ENCODE measurements around the gene CACNA1D. TPM values are rescaled to one million over a fixed set of nuclear protein-coding genes. Genes with fewer than 3 reads are reported as not detected.

CACNA1D gene
- total RNA-seq, 8 experiments from 2014 or later: 1.2 to 15.3 (median 5.9) TPM

DNA sequence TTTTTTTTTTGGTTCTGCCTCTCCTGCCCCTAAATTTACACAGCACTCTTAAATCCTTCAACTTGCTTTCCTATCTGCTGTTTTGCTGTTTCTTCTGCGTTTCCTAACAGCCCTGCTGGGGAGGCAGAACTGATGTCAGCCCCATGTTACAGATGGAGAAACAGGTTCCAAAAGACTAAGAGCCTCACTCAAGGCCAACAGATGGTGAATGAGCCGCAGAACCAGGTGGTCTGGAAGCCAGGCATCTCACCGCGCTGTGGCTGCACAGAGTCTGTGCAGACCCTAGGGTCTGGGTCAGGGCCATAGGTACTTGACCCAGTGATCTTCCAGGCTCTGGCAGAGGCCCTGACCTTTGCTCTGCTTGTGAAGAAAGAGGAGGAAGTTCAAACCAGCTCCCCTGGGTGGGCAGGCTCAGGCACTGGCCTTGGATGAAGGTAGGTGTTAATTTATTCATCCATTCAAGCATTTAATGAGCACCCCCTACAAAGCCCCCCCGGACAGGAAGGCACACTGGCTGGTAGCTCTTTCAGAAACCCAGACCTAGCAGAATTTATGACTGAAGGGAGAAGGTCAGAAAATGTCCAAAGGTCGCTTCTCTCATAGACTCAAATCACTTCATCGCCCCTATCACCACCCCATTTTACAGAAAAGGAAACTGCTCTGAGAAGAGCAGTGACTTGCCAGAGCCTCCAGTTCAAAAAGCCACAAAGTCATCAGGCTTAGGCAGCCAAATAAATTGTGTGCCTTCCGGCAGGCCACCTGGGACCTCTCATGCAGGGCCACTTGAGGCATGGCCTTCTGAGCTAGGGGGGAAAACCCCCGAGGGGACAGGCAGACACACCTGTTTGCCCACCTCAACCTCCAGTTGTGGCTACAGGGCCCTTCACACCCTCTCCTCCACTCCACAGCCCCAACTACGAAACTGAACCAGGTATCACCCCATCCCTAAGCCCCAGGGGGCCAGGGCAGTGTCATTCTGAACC is 349.1 kb downstream of the CACNA1D start:
- 0 to 100% (median 81%) methylated on average over 1 to 5 of the region's 10 CpGs; no CpG with 5 or more reads in 1 of the 10 experiments for WGBS, 10 experiments
- Histone ChIP-seq H3K27ac (no peak overlapping the region), H3K4me1 (replicated peaks in 1 of 2) (peaks cover 0 to 12% of the 10 kb centered on the region in 2 donors), H3K4me3 (no peak overlapping the region)
- ATAC-seq (replicated peaks in 6 of 8): no peak
- in situ Hi-C loops (cut with MboI; ENCODE audit: low pct_unique_long_range_greater_than_20kb in 2 of 9, low sequenced_read_pairs in 9 of 9, unreplicated experiment in 9 of 9): no loop called here

DNA sequence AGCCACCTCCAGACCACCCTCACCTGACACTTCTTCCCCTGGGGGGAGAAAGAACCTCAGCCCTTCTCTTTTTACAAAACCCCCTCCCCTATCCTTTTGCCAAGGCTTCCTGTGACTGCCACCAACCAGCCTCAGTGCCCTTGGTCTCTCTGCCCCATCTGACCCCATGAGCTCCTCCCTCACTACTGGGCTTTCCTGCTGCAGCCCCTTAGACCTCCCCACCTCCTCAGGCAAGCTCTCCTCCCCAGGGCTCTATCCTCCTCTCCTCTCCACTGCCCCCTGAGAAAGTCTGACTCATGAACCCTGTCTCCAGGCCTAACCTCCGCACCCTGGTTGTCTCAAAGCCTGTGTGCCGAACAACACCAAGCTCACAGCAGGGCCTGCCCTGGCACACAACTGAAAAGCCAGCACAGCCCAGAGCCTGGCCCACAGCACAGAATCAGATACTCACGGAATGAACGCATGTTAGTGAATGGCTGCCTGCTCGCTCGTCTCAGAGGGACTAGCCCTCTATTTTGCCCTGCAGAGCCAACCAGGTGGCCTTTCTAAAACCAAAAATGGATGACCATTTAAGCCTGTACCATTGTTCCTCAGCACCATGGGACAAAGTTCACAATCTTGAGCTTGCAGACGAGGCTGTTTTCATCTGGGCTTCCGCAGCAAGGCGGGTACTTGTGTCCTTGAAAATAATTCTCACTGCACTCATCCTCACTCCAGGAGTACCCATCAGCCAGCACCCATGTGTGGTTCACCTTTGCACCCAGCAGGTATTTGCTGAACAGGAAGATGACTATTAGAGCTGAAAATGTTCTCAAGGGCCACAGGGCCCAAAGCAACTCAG is 350.1 kb downstream of the CACNA1D start:
- 76 to 100% (median 91%) methylated on average over 1 to 6 of the region's 9 CpGs; no CpG with 5 or more reads in 4 of the 10 experiments for WGBS, 10 experiments
- no peak overlapping the region for H3K4me3 ChIP-seq
- in situ Hi-C loops (cut with MboI; ENCODE audit: low pct_unique_long_range_greater_than_20kb in 2 of 9, low sequenced_read_pairs in 9 of 9, unreplicated experiment in 9 of 9): no loop called here
- H3K27ac ChIP-seq: no peak overlapping the region
- ATAC-seq (replicated peaks in 6 of 8): no peak
- peaks cover 0 to 12% of the 10 kb centered on the region in 2 donors for H3K4me1 ChIP-seq (replicated peaks in 1 of 2)

DNA sequence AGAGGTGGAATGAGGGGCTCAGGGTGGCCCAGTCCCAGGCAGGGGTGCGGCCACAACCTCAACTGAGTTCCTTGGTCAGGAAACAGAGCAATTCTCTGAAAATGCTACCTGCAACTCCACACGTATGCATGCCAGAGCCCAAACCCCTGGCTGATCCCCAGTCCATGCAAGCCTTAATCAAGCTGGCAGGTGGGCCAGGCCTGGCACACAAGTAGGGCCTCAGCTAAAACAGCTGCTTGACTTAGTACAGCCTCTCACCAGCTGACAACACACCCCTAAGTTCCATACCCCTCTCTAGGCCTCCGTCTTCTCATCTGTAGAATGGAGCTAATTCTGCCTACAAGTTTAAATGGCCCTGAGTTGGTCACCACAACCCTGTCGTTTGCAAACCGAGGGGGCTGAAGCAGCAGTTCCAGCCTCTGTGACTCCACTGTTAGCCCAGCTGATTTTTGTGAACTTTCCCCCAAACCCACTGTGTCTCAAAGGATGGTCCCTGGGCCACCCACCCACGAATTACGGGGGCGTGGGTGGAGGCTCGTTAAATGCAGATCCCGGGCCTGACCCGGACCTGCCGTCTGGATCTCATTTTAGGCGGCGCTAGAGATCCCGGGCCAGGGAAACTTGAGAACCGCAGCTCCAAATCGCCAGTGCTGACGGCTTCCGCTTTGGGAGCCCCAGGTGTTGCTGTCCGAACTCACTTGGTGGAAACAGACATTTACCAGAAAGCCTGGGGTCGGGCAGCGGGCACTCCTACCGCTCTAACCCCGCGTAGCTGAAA is 350.9 kb downstream of the CACNA1D start:
- in situ Hi-C loops (cut with MboI; ENCODE audit: low pct_unique_long_range_greater_than_20kb in 2 of 9, low sequenced_read_pairs in 9 of 9, unreplicated experiment in 9 of 9): no loop called here
- Histone ChIP-seq H3K4me3 (peak overlapping the region; percentile 34 to 40 (median 38)), H3K27ac (no peak overlapping the region), H3K4me1 (replicated peaks in 1 of 2) (peaks cover 0 to 12% of the 10 kb centered on the region in 2 donors)
- ATAC-seq (replicated peaks in 6 of 8): peak in 3 of 8 experiments; percentile 44 to 57 (median 48)
- whole genome bisulfite sequencing, 10 experiments: 15 to 100% (median 45%) methylated on average over 1 to 12 of the region's 25 CpGs; no CpG with 5 or more reads in 2 of the 10 experiments

DNA sequence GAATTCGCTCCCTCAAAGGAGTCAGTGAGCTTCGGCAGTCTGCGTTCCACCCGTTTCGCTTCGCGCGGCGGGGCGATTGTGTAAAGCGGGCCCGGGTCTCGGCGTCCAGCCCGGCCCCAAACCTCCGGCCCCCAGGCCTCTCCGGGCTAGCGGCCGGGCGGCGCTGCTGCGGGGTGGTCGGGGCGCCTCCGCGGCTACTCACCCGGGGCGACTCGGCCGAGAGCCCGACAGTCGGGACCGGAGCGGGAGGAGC is 351.4 kb downstream of the CACNA1D start:
- peak overlapping the region; percentile 34 to 40 (median 38) for H3K4me3 ChIP-seq
- in situ Hi-C loops (cut with MboI; ENCODE audit: low pct_unique_long_range_greater_than_20kb in 2 of 9, low sequenced_read_pairs in 9 of 9, unreplicated experiment in 9 of 9): no loop called here
- peaks cover 0 to 12% of the 10 kb centered on the region in 2 donors for H3K4me1 ChIP-seq (replicated peaks in 1 of 2)
- WGBS, 10 experiments: 0% methylated on average over 3 to 4 of the region's 34 CpGs; no CpG with 5 or more reads in 7 of the 10 experiments
- H3K27ac ChIP-seq: no peak overlapping the region
- peak in 1 of 8 experiments; percentile 52 for ATAC-seq (replicated peaks in 6 of 8)

DNA sequence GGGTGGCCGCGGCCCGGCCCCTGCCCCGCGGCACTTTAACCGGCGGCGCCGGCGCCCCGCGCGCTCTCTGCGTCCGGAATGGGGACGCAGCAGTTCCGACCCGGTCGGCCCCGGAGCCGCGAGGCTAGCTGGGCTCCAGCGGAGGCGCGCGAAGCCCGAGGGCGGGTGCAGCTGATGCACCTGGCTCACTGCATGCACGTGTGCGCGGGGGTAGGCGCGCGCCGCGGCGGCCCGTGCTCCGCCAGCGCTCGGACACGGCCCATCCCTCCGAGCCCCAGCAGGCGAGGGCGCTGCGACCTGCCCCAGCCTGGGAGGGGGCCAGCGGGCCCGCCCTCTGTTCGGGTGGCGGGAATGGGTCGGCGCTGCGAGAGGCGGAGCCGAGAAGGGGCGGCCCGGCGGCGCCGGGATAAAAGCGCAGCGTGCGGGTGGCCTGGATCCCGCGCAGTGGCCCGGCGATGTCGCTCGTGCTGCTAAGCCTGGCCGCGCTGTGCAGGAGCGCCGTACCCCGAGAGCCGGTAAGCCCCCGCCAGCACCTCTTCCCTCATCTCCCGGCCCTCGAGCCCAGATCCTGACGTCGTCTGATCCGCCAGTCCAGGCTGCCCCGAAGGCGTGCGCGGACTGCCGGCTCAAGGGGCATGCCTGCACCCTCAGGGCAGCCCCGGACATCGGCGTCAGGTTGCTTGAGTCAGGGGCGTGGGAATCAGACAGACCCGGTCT is 351.9 kb downstream of the CACNA1D start, which contains the start of the genes CHDH and IL17RB:
Gene CHDH, minus strand, starts transcription at position 286 of the 717 bp plus-strand sequence. CDS start 22,411 bp downstream, outside the sequence.
Gene IL17RB, plus strand, starts transcription at position 435 of the 717 bp plus-strand sequence. Its CDS starts 21 bp downstream, at position 456.
- in situ Hi-C loops (cut with MboI; ENCODE audit: low pct_unique_long_range_greater_than_20kb in 2 of 9, low sequenced_read_pairs in 9 of 9, unreplicated experiment in 9 of 9): no loop called here
- ATAC-seq (replicated peaks in 6 of 8): peak; percentile 69 to 88 (median 80)
- no peak within 1 kb of the TSS for H3K27ac ChIP-seq
- WGBS, 10 experiments: 2 to 6% (median 3%) methylated on average over 5 to 13 of the region's 91 CpGs; no CpG with 5 or more reads in 6 of the 10 experiments
- peaks cover 0 to 12% of the 10 kb centered on the region in 2 donors for H3K4me1 ChIP-seq (replicated peaks in 1 of 2)
- peak within 1 kb of the TSS; percentile 34 to 40 (median 38) for H3K4me3 ChIP-seq

GRCh38 chr3:53846851-53847155 is 352.4 kb downstream of the CACNA1D start:
- no peak for ATAC-seq (replicated peaks in 6 of 8)
- Histone ChIP-seq H3K4me3 (peak overlapping the region in 3 of 5 donors; percentile 34 to 40 (median 39)), H3K4me1 (replicated peaks in 1 of 2) (peaks cover 0 to 12% of the 10 kb centered on the region in 2 donors), H3K27ac (no peak overlapping the region)
- in situ Hi-C loops (cut with MboI; ENCODE audit: low pct_unique_long_range_greater_than_20kb in 2 of 9, low sequenced_read_pairs in 9 of 9, unreplicated experiment in 9 of 9): no loop called here
- 35 to 90% (median 50%) methylated on average over 1 to 10 of the region's 10 CpGs; no CpG with 5 or more reads in 2 of the 10 experiments for WGBS, 10 experiments

- Histone ChIP-seq H3K4me3 (no peak overlapping the region), H3K4me1 (replicated peaks in 1 of 2) (no peaks in the 10 kb centered on the region), H3K27ac (no peak overlapping the region)
- ATAC-seq (replicated peaks in 6 of 8): peak in 1 of 8 experiments; percentile 1
- in situ Hi-C loops (cut with MboI; ENCODE audit: low pct_unique_long_range_greater_than_20kb in 2 of 9, low sequenced_read_pairs in 9 of 9, unreplicated experiment in 9 of 9): no loop called here
- WGBS, 10 experiments: 20 to 100% (median 85%) methylated on average over 1 to 6 of the region's 7 CpGs; no CpG with 5 or more reads in 1 of the 10 experiments
Measured at GRCh38 chr3:53849916-53850315, 355.5 kb downstream of the CACNA1D start.

- no peaks in the 10 kb centered on the region for H3K4me1 ChIP-seq (replicated peaks in 1 of 2)
- no peak overlapping the region for H3K27ac ChIP-seq
- in situ Hi-C loops (cut with MboI; ENCODE audit: low pct_unique_long_range_greater_than_20kb in 2 of 9, low sequenced_read_pairs in 9 of 9, unreplicated experiment in 9 of 9): no loop called here
- WGBS, 10 experiments: 20 to 100% (median 93%) methylated on average over 1 to 5 of the region's 5 CpGs; no CpG with 5 or more reads in 3 of the 10 experiments
- H3K4me3 ChIP-seq: no peak overlapping the region
- ATAC-seq (replicated peaks in 6 of 8): no peak
Measured at GRCh38 chr3:53850895-53851294, 356.5 kb downstream of the CACNA1D start.

- H3K27ac ChIP-seq: no peak overlapping the region
- H3K4me3 ChIP-seq: no peak overlapping the region
- H3K4me1 ChIP-seq (replicated peaks in 1 of 2): no peaks in the 10 kb centered on the region
- in situ Hi-C loops (cut with MboI; ENCODE audit: low pct_unique_long_range_greater_than_20kb in 2 of 9, low sequenced_read_pairs in 9 of 9, unreplicated experiment in 9 of 9): no loop called here
- 65 to 90% (median 79%) methylated on average over 1 to 6 of the region's 7 CpGs; no CpG with 5 or more reads in 4 of the 10 experiments for WGBS, 10 experiments
- ATAC-seq (replicated peaks in 6 of 8): no peak
Measured at GRCh38 chr3:53856964-53857363, 362.6 kb downstream of the CACNA1D start.

DNA sequence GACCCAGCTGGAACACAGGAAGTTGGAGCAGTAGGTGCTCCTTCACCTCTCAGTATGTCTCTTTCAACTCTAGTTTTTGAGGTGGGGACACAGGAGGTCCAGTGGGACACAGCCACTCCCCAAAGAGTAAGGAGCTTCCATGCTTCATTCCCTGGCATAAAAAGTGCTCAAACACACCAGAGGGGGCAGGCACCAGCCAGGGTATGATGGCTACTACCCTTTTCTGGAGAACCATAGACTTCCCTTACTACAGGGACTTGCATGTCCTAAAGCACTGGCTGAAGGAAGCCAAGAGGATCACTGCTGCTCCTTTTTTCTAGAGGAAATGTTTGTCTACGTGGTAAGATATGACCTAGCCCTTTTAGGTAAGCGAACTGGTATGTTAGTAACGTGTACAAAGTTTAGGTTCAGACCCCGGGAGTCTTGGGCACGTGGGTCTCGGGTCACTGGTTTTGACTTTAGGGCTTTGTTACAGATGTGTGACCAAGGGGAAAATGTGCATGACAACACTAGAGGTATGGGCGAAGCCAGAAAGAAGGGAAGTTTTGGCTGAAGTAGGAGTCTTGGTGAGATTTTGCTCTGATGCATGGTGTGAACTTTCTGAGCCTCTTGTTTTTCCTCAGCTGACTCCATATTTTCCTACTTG is 363.8 kb downstream of the CACNA1D start:
- Histone ChIP-seq H3K4me1 (replicated peaks in 1 of 2) (no peaks in the 10 kb centered on the region), H3K4me3 (no peak overlapping the region), H3K27ac (no peak overlapping the region)
- in situ Hi-C loops (cut with MboI; ENCODE audit: low pct_unique_long_range_greater_than_20kb in 2 of 9, low sequenced_read_pairs in 9 of 9, unreplicated experiment in 9 of 9): no loop called here
- no peak for ATAC-seq (replicated peaks in 6 of 8)
- WGBS, 10 experiments: 70 to 100% (median 83%) methylated on average over 2 to 4 of the region's 7 CpGs; no CpG with 5 or more reads in 4 of the 10 experiments

GRCh38 chr3:53859178-53859577 is 364.8 kb downstream of the CACNA1D start:
- WGBS, 10 experiments: 80 to 95% (median 92%) methylated on average over 2 to 5 of the region's 6 CpGs; no CpG with 5 or more reads in 3 of the 10 experiments
- ATAC-seq (replicated peaks in 6 of 8): peak in 1 of 8 experiments; percentile 22
- in situ Hi-C loops (cut with MboI; ENCODE audit: low pct_unique_long_range_greater_than_20kb in 2 of 9, low sequenced_read_pairs in 9 of 9, unreplicated experiment in 9 of 9): no loop called here
- no peaks in the 10 kb centered on the region for H3K4me1 ChIP-seq (replicated peaks in 1 of 2)
- no peak overlapping the region for H3K4me3 ChIP-seq
- no peak overlapping the region for H3K27ac ChIP-seq

Data from motor neuron (in vitro differentiated cells).